Peyer's patch (tissue), 4 donors: ENCODE data around the gene UBE2D3.

ENCODE experiments used
- POLR2A ChIP-seq, 2 donors: fragments of 450-650 bp; IDR thresholded peaks; one replicate each; pipeline ENCODE4 v1.5.1; 2017; ENCODE audit warnings: antibody characterized with exemption in 2 of 2, mild to moderate bottlenecking in 2 of 2, moderate library complexity in 2 of 2
- TF ChIP-seq, protein P1 (sequence below), 6 experiments: fragments of 450-650 bp in 4 of 6; fragments of 200-600 bp in 2 of 6; sonication (generic) in 1 of 6; IDR thresholded peaks; one replicate each; pipeline ENCODE4 v1.5.1; 2017 to 2019; ENCODE audit warnings: antibody characterized with exemption in 6 of 6, mild to moderate bottlenecking in 3 of 6, moderate library complexity in 1 of 6

DNA sequence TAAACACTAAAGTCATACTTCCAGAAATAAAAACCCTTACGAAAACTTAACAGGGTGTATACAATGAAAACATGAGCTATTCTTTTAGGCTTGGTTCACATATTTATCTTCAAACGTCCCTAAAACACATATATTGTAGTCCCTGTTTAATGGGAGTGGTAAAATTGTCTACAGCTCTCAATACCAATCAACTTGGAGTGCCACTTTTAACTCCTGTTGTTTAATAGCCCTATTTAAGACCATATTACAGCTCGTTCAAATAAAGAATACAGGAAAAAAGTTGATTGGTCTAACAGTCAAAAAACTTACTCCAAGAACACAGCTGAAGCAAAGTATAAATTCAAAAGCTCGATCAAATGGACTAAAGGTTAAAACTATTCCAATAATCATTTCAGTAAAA, 3.9 kb downstream of the UBE2D3 start:
- TF ChIP-seq, protein P1, sequence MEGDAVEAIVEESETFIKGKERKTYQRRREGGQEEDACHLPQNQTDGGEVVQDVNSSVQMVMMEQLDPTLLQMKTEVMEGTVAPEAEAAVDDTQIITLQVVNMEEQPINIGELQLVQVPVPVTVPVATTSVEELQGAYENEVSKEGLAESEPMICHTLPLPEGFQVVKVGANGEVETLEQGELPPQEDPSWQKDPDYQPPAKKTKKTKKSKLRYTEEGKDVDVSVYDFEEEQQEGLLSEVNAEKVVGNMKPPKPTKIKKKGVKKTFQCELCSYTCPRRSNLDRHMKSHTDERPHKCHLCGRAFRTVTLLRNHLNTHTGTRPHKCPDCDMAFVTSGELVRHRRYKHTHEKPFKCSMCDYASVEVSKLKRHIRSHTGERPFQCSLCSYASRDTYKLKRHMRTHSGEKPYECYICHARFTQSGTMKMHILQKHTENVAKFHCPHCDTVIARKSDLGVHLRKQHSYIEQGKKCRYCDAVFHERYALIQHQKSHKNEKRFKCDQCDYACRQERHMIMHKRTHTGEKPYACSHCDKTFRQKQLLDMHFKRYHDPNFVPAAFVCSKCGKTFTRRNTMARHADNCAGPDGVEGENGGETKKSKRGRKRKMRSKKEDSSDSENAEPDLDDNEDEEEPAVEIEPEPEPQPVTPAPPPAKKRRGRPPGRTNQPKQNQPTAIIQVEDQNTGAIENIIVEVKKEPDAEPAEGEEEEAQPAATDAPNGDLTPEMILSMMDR (IDR thresholded peaks at IDR 0.05) = no peak
- no peak for TF ChIP-seq POLR2A (IDR thresholded peaks at IDR 0.05)
